SK-N-DZ (cell line): ENCODE data around the gene VHLL.

Experiments
- DNase-seq: peaks from one replicate; pipeline ENCODE4 v3.0.0-alpha.2; 2015; ENCODE audit warnings: low spot score

Gene VHLL

DNA sequence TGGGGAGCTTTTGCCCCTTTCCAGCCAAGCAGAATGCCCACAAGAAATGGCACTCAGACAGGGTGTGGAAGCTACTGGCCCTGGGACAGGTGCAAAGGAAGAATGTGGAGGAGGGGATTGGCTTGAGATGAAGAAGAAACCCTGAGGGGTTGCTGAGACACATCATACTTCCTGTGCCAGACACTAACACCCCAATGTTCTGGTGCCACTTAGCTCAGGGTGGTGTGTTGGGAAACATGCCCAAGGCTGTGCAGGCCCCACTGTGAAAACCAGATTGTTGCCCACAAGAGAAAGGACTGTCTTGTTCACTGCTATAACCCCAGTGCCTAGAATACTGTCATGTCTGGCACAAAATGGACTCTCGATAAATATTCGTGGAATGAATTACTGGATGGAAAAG is 41.4 kb downstream of the VHLL start:
- DNase-seq: no peak

DNA sequence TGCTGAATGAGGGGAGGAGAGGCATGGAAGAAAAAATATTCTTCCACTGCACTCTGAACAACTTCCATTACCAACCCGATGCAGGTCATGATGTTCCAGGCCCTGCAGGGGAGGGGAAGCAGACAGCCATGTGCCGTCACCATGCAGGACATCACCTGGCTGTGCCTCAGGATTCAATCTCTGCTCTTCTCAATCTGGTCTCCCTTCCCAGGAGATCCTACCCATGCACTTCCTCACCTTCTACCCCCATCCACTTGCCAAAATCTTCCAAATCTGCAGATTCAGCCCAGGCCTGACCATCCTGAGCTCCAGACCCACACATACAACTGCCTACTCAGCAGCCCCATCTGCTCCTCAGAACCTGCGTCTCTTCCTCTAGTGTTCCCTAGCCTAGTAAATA is 45.5 kb downstream of the VHLL start:
- no peak for DNase-seq

DNA sequence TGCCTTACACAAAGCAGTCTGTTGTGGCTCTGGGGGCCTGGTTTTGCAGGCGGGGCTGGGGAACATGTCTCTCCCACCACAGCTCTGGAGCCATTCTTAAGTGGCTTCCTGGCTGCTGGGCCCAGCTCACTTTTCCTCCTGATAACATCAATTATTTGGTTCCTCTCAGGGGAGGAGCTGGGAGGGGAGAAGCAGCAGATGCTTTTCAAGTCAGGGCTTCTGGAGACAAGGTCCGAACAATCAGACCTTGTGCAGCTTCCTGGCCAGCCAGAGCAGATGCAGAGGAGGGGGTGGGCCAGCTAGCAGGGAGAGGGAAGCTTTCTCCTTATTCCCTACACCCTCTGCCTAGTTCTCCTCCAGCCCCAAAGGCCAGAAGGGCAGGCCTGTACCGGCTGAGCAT is 47.6 kb downstream of the VHLL start:
- DNase-seq: peak; percentile 100

DNA sequence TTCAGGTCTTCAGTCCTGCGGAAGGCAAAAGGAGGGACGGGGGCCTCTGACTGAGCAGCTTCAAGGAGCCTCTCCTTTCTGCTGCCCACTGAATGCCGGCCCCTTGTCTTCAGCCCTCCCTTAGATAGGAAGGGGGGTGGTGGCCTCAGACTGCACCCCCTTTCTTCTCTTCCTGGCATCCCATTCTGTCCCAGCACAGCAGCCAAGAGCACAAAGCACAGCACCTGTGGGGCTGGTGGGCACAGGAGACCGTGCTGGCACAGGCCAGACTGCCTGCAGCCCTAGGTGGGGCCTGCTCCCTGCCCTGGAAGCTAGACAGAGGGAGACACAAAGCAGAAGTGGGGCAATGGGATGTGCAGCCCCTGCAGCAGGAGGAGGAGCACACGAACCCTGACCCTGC is 49.5 kb downstream of the VHLL start:
- no peak for DNase-seq
